HepG2 (cell line): ENCODE results near the gene HCFC2. TPM values are rescaled to one million over a fixed set of nuclear protein-coding genes. Genes with fewer than 3 reads are reported as not detected.

Source experiments
- CHD2 ChIP-seq: IDR thresholded peaks from 2 replicates; pipeline ENCODE4 v1.6.1; 2011; ENCODE audit warnings: low read depth, low read length, improper control_type of control experiment
- ETV5 ChIP-seq: IDR thresholded peaks from 2 replicates; pipeline ENCODE4 v1.6.1; 2018; ENCODE audit warnings: missing biosample characterization, missing genetic modification reagents, inconsistent platforms, borderline replicate concordance
- HDAC6 ChIP-seq: fragments of 200-600 bp; sonication (generic); IDR thresholded peaks from 2 replicates; pipeline ENCODE4 v1.7.0; 2017; ENCODE audit warnings: mild to moderate bottlenecking, antibody characterized with exemption, low read length, low read depth
- MIXL1 ChIP-seq: IDR thresholded peaks from 2 replicates; pipeline ENCODE4 v1.6.1; 2016
- MTA1 ChIP-seq: sonication (generic); formaldehyde crosslinking; IDR thresholded peaks from 2 replicates; pipeline ENCODE4 v1.4.0; 2020; ENCODE audit warnings: missing genetic modification reagents, mild to moderate bottlenecking, borderline replicate concordance
- NFIB ChIP-seq: sonication (generic); formaldehyde crosslinking; IDR thresholded peaks from 2 replicates; pipeline ENCODE4 v1.9.0; 2021; ENCODE audit warnings: missing genetic modification reagents, mild to moderate bottlenecking, borderline replicate concordance
- NRL ChIP-seq: sonication (generic); formaldehyde crosslinking; IDR thresholded peaks from 2 replicates; pipeline ENCODE4 v1.5.0; 2020; ENCODE audit warnings: missing genetic modification reagents, mild to moderate bottlenecking, moderate library complexity, borderline replicate concordance
- RXRB ChIP-seq: IDR thresholded peaks from 2 replicates; pipeline ENCODE4 v1.6.1; 2016; ENCODE audit warnings: borderline replicate concordance, missing genetic modification reagents, missing compliant biosample characterization
- SNAI1 ChIP-seq: sonication (generic); formaldehyde crosslinking; IDR thresholded peaks from 2 replicates; pipeline ENCODE4 v1.5.0; 2020; ENCODE audit warnings: mild to moderate bottlenecking, missing genetic modification reagents, borderline replicate concordance
- SUZ12 ChIP-seq: fragments of 150-350 bp; IDR thresholded peaks from 2 replicates; pipeline ENCODE4 v1.6.1; 2014; ENCODE audit warnings: low read depth, low read length
- ZFP36 ChIP-seq: fragments of 150-350 bp; IDR thresholded peaks from 2 replicates; pipeline ENCODE4 v1.6.1; 2018; ENCODE audit warnings: borderline replicate concordance, low read length, low read depth; ENCODE audit not compliant: partially characterized antibody
- ZFP36L1 ChIP-seq: sonication (generic); formaldehyde crosslinking; IDR thresholded peaks from 2 replicates; pipeline ENCODE4 v1.8.0; 2022; ENCODE audit warnings: mild to moderate bottlenecking, missing genetic modification reagents, moderate library complexity
- ZFY ChIP-seq: sonication (generic); formaldehyde crosslinking; IDR thresholded peaks from 2 replicates; pipeline ENCODE4 v1.4.0; 2020; ENCODE audit warnings: missing genetic modification reagents
- ZNF101 ChIP-seq: sonication (generic); formaldehyde crosslinking; IDR thresholded peaks from 2 replicates; pipeline ENCODE4 v1.4.0; 2020; ENCODE audit warnings: mild to moderate bottlenecking, low read depth, missing genetic modification reagents, borderline replicate concordance
- ZNF124 ChIP-seq: sonication (generic); formaldehyde crosslinking; IDR thresholded peaks from 2 replicates; pipeline ENCODE4 v1.4.0; 2020; ENCODE audit warnings: missing genetic modification reagents
- ZNF251 ChIP-seq: sonication (generic); formaldehyde crosslinking; IDR thresholded peaks from 2 replicates; pipeline ENCODE4 v1.9.0; 2021; ENCODE audit warnings: mild to moderate bottlenecking, missing genetic modification reagents
- ZNF263 ChIP-seq: sonication (generic); formaldehyde crosslinking; IDR thresholded peaks from 2 replicates; pipeline ENCODE4 v1.4.0; 2020; ENCODE audit warnings: missing genetic modification reagents
- ZNF282 ChIP-seq: fragments of 450-650 bp; IDR thresholded peaks from 2 replicates; pipeline ENCODE4 v1.6.1; 2018; ENCODE audit not compliant: partially characterized antibody
- polyA plus RNA-seq, 8 experiments: library from polyadenylated mRNA; depleted of rRNA in 3 of 8; stranded (reverse) in 7 of 8; unstranded in 1 of 8; fragments of >200 nt; fragmentation: Illumina TruSeq in 4 of 8; extraction: Trizol in 4 of 8; gene quantifications; 2 replicates each; pipeline versions ENCODE4 v1.2.1 to v1.2.3, GENCODE V29; 2011 to 2016; ENCODE audit warnings: low read depth in 4 of 8, missing spikeins in 1 of 8, mixed read lengths in 1 of 8; ENCODE audit not compliant: insufficient read depth in 1 of 8
- total RNA-seq, 5 experiments: library from RNA; depleted of rRNA; stranded (reverse); fragments of >200 nt; fragmentation: Illumina TruSeq; extraction: Trizol; gene quantifications; 2 replicates each; pipeline ENCODE4 v1.2.3, GENCODE V29; 2016; ENCODE audit warnings: low read depth in 1 of 5
- TF ChIP-seq, protein P1 (sequence below): sonication (generic); formaldehyde crosslinking; IDR thresholded peaks from 2 replicates; pipeline ENCODE4 v1.9.0; 2022; ENCODE audit warnings: missing genetic modification reagents, mild to moderate bottlenecking, borderline replicate concordance
- TF ChIP-seq, protein P2 (sequence below): sonication (generic); formaldehyde crosslinking; IDR thresholded peaks from 2 replicates; pipeline ENCODE4 v1.4.0; 2020; ENCODE audit warnings: missing genetic modification reagents, borderline replicate concordance
- TF ChIP-seq, protein P3 (sequence below): sonication (generic); formaldehyde crosslinking; IDR thresholded peaks from 2 replicates; pipeline ENCODE4 v1.8.0; 2022; ENCODE audit warnings: missing genetic modification reagents, mild to moderate bottlenecking, moderate library complexity, borderline replicate concordance

Gene HCFC2
- total and polyA plus RNA-seq, 2 of the 13 experiments (the other 11 are each of a cell fraction or from before 2014, with no cell fraction given), result 3.7 to 4.9 TPM

DNA sequence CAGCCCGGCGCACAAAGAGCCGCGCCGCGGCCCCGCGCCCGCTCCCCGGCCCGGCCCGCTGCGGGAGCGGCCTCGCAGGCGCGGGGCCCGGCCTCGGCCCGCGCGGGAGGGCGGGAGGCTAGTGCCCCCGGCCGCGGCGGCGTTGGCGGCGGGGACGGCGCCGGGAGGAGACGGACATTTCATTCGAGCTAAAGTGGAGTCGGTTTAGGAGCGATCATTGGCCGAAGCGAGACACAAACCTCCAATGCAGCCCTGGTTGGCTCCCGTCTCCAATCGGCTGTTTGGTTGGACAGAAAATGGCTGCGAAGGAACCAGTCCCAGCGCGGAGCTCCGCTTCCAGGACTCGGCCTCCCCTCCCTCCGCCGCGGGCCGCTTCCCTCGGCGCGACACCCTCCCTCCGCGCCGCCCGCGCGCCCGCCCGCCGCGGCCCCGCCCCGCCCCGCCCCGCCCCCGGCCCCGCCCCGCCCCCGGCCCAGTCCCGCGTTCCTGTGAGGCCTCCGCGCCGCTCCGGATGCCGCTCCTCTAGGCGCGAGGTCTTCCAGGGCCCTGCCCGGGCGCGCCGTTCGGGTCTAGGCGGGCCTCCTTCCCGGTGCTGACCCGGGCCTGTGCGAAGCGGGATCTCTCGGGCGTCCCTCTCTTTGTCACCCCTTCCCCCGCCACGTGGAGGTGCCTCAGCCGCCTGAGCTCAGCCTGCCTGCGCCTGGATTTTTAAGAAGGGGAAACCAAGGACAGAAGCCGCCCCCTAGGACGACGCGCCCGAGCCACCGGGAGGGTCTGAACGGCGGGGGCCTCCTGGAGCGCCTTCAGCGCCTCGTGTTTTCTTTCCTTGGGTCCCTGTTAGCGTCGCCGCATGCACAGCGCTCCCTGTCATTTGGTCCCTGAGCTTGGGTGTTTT is 73.8 kb downstream of the HCFC2 start, which contains the start of gene NFYB (continued):
- TF ChIP-seq ZFY (CRISPR knock-in tag) (peak; percentile 87), ZNF124 (CRISPR knock-in tag) (no peak), ETV5 (CRISPR knock-in tag) (peak; percentile 59; the same call in 1 of the 2 replicates), MTA1 (no peak; the same call in 1 of the 2 replicates), SNAI1 (CRISPR knock-in tag) (peak; percentile 89), RXRB (CRISPR knock-in tag) (no peak), ZNF282 (no peak), NFIB (no peak), ZFP36L1 (CRISPR knock-in tag) (no peak), ZNF263 (CRISPR knock-in tag) (0 out of 2 replicates have a peak, but pooled peaks have one; percentile 51), ZFP36 (no peak), SUZ12 (no peak), CHD2 (no peak; the same call in 1 of the 2 replicates), MIXL1 (CRISPR knock-in tag) (no peak), HDAC6 (no peak), ZNF251 (CRISPR knock-in tag) (no peak), ZNF101 (CRISPR knock-in tag) (no peak), NRL (CRISPR knock-in tag) (peak; percentile 74; the same call in 1 of the 2 replicates)
- TF ChIP-seq, protein P1, sequence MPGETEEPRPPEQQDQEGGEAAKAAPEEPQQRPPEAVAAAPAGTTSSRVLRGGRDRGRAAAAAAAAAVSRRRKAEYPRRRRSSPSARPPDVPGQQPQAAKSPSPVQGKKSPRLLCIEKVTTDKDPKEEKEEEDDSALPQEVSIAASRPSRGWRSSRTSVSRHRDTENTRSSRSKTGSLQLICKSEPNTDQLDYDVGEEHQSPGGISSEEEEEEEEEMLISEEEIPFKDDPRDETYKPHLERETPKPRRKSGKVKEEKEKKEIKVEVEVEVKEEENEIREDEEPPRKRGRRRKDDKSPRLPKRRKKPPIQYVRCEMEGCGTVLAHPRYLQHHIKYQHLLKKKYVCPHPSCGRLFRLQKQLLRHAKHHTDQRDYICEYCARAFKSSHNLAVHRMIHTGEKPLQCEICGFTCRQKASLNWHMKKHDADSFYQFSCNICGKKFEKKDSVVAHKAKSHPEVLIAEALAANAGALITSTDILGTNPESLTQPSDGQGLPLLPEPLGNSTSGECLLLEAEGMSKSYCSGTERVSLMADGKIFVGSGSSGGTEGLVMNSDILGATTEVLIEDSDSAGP, result peak; percentile 80
- TF ChIP-seq, protein P2, sequence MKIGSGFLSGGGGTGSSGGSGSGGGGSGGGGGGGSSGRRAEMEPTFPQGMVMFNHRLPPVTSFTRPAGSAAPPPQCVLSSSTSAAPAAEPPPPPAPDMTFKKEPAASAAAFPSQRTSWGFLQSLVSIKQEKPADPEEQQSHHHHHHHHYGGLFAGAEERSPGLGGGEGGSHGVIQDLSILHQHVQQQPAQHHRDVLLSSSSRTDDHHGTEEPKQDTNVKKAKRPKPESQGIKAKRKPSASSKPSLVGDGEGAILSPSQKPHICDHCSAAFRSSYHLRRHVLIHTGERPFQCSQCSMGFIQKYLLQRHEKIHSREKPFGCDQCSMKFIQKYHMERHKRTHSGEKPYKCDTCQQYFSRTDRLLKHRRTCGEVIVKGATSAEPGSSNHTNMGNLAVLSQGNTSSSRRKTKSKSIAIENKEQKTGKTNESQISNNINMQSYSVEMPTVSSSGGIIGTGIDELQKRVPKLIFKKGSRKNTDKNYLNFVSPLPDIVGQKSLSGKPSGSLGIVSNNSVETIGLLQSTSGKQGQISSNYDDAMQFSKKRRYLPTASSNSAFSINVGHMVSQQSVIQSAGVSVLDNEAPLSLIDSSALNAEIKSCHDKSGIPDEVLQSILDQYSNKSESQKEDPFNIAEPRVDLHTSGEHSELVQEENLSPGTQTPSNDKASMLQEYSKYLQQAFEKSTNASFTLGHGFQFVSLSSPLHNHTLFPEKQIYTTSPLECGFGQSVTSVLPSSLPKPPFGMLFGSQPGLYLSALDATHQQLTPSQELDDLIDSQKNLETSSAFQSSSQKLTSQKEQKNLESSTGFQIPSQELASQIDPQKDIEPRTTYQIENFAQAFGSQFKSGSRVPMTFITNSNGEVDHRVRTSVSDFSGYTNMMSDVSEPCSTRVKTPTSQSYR (CRISPR knock-in tag), result no peak
- TF ChIP-seq, protein P3, sequence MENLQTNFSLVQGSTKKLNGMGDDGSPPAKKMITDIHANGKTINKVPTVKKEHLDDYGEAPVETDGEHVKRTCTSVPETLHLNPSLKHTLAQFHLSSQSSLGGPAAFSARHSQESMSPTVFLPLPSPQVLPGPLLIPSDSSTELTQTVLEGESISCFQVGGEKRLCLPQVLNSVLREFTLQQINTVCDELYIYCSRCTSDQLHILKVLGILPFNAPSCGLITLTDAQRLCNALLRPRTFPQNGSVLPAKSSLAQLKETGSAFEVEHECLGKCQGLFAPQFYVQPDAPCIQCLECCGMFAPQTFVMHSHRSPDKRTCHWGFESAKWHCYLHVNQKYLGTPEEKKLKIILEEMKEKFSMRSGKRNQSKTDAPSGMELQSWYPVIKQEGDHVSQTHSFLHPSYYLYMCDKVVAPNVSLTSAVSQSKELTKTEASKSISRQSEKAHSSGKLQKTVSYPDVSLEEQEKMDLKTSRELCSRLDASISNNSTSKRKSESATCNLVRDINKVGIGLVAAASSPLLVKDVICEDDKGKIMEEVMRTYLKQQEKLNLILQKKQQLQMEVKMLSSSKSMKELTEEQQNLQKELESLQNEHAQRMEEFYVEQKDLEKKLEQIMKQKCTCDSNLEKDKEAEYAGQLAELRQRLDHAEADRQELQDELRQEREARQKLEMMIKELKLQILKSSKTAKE (CRISPR knock-in tag), result no peak
